Natural killer cell treated with Interleukin-12 subunit alpha and Interleukin-12 subunit beta and Interleukin-15 and Interleukin-18, amount 100 ng/mL, for 72 hours (primary cell): ENCODE results near the gene TAC1. TPM values are rescaled to one million over a fixed set of nuclear protein-coding genes. Genes with fewer than 3 reads are reported as not detected.
"Not testable (repeated sequence)": the region's sequence is repeated elsewhere in the genome, so short reads cannot be mapped to it uniquely, and the experiment has no call there.

Experiments
- ATAC-seq, 2 donors: fragments of 150-1000 bp; cut with Tn5 transposase in 1 of 2; sonication (Bioruptor Pico), chemical (Tn5 transposase) in 1 of 2; 2 replicates each; pipeline ENCODE4 v1.10.0; 2021
- DNase-seq: peaks from one replicate; pipeline ENCODE4 v3.0.0; 2022; ENCODE audit warnings: low spot score
- H3K27ac Mint-ChIP-seq, 2 donors: 1 replicate in 1 of 2; 2 replicates in 1 of 2; pipeline ENCODE4 v1.8.0; 2022; ENCODE audit warnings: mixed read lengths in 2 of 2, mild to moderate bottlenecking in 1 of 2, moderate library complexity in 1 of 2
- H3K27me3 Mint-ChIP-seq, 2 donors: 1 replicate in 1 of 2; 2 replicates in 1 of 2; pipeline ENCODE4 v1.8.0; 2022; ENCODE audit warnings: mixed read lengths in 2 of 2
- H3K36me3 Mint-ChIP-seq: one replicate; pipeline ENCODE4 v1.8.0; 2022; ENCODE audit warnings: mixed read lengths
- H3K4me1 Mint-ChIP-seq, 2 donors: 1 replicate in 1 of 2; 2 replicates in 1 of 2; pipeline ENCODE4 v1.8.0; 2022; ENCODE audit warnings: low read depth in 2 of 2, mixed read lengths in 2 of 2, mild to moderate bottlenecking in 1 of 2
- H3K4me3 Mint-ChIP-seq: one replicate; pipeline ENCODE4 v1.8.0; 2022; ENCODE audit warnings: mixed read lengths
- H3K9me3 Mint-ChIP-seq: 2 replicates; pipeline ENCODE4 v1.8.0; 2022; ENCODE audit warnings: mixed read lengths
- total RNA-seq, 2 donors: library from RNA; stranded (reverse); gene quantifications; one replicate each; pipeline ENCODE4 v1.2.3, GENCODE V29; 2022

The TAC1 gene
- total RNA-seq, 2 donors from 2014 or later, result not detected

DNA sequence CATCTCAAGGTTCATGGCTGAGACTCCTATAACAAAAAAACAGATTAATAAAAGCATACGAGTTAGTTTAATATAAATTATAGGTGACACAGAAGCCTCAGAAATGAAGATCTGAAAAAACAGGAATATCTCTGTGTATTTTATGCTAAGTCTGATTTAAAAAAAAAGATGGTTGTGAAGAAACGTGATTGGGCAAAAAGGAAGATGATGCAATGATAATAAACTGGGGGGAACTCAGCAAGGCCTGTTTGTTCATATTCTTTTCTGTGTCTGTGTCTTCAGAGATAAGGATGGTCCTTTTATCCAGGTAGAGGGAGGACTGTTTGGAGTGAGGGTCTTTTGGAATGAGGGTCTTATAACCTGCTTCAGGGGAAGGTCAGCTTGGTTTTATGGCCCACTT is 25.9 kb downstream of the TAC1 start:
- DNase-seq (no peak), ATAC-seq (no peak)
- Mint-ChIP-seq H3K9me3 (no peaks in the 10 kb centered on the region), H3K36me3 (no peaks in the 10 kb centered on the region), H3K27me3 (peaks cover 0 to 8% of the 10 kb centered on the region in 2 donors), H3K4me3 (no peak overlapping the region), H3K4me1 (no peaks in the 10 kb centered on the region), H3K27ac (no peak overlapping the region)

DNA sequence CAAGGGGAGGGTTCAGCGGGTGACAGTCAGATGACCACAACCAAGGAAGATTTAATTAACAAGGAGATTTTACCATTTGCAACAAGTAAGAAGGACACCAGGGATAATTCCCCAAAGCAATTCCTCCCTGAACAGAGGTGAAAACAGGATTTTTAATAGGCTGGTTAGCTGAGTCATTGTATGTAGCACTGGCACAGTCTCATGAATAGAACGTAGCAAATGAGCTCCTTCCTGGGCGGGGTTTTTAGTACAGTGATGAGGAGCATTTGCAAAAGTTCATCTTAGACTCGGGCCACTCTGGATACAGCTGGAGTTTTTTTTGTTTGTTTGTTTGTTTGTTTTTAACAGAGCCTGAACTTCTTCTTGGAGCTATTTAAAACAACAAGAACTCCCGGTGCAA is 39.0 kb downstream of the TAC1 start:
- Mint-ChIP-seq H3K36me3 (no peaks in the 10 kb centered on the region), H3K4me3 (no peak overlapping the region), H3K27me3 (peaks cover 0 to 2% of the 10 kb centered on the region in 2 donors), H3K4me1 (no peaks in the 10 kb centered on the region), H3K27ac (no peak overlapping the region), H3K9me3 (peaks cover 4% of the 10 kb centered on the region)
- ATAC-seq (no peak), DNase-seq (no peak)

GRCh38 chr7:97771576-97771975 is 39.7 kb downstream of the TAC1 start:
- no peaks in the 10 kb centered on the region for H3K36me3 Mint-ChIP-seq
- peaks cover 4% of the 10 kb centered on the region for H3K9me3 Mint-ChIP-seq
- no peak overlapping the region for H3K27ac Mint-ChIP-seq
- no peaks in the 10 kb centered on the region for H3K4me1 Mint-ChIP-seq
- DNase-seq (no peak), ATAC-seq (no peak)
- H3K4me3 Mint-ChIP-seq, result no peak overlapping the region
- peaks cover 0 to 8% of the 10 kb centered on the region in 2 donors for H3K27me3 Mint-ChIP-seq

- no peak for ATAC-seq
- peaks cover 4% of the 10 kb centered on the region for H3K9me3 Mint-ChIP-seq
- peaks cover 0 to 8% of the 10 kb centered on the region in 2 donors for H3K27me3 Mint-ChIP-seq
- no peaks in the 10 kb centered on the region for H3K4me1 Mint-ChIP-seq
- no peaks in the 10 kb centered on the region for H3K36me3 Mint-ChIP-seq
- no peak overlapping the region for H3K27ac Mint-ChIP-seq
- no peak for DNase-seq
- no peak overlapping the region for H3K4me3 Mint-ChIP-seq
Observed at GRCh38 chr7:97772045-97772901, 40.4 kb downstream of the TAC1 start.

- DNase-seq, H3K4me1 Mint-ChIP-seq, H3K9me3 Mint-ChIP-seq, H3K27ac Mint-ChIP-seq, H3K4me3 Mint-ChIP-seq, H3K27me3 Mint-ChIP-seq, ATAC-seq, H3K36me3 Mint-ChIP-seq: not testable (repeated sequence)
Observed at GRCh38 chr7:97786398-97786797, 54.5 kb downstream of the TAC1 start.

Other genes starting within 250 kb of the TAC1 start
- 10 to 100 TPM; 45.0 to 46.7 TPM for gene ASNS, start 140.3 kb downstream of the TAC1 start, total RNA-seq